Keratinocyte (primary cell): Measurements from ENCODE around the gene CTDSPL. TPM values are rescaled to one million over a fixed set of nuclear protein-coding genes. Genes with fewer than 3 reads are reported as not detected.

Experiments used
- DNase-seq: peaks from one replicate; pipeline ENCODE4 v3.0.0-alpha.2; 2011; ENCODE audit warnings: low read depth, missing footprints, low spot score
- FAIRE-seq: peaks from 2 replicates; lab custom pipeline; 2011; peaks lifted over from hg19 to GRCh38; lab: Jason Lieb, UNC
- H2AFZ ChIP-seq: 2 replicates; pipeline ENCODE4 v1.6.0; 2012; ENCODE audit warnings: low read length, control low read depth, inconsistent platforms; ENCODE audit not compliant: control insufficient read depth
- H3K27ac ChIP-seq: 2 replicates; pipeline ENCODE4 v1.5.1; 2011; ENCODE audit warnings: low read length; ENCODE audit not compliant: control insufficient read depth, insufficient read depth
- H3K27me3 ChIP-seq: 3 replicates; pipeline ENCODE4 v1.6.0; 2011; ENCODE audit warnings: low read length; ENCODE audit not compliant: control insufficient read depth, insufficient read depth; ENCODE audit errors: extremely low read depth
- H3K36me3 ChIP-seq, 2 experiments: 2 replicates in 1 of 2; 3 replicates in 1 of 2; pipeline ENCODE4 v1.5.1; 2011; ENCODE audit warnings: low read length in 2 of 2, mild to moderate bottlenecking in 1 of 2; ENCODE audit not compliant: control insufficient read depth in 2 of 2, insufficient read depth in 2 of 2; ENCODE audit errors: extremely low read depth in 1 of 2
- H3K4me1 ChIP-seq: 3 replicates; pipeline ENCODE4 v1.5.1; 2011; ENCODE audit warnings: low read length; ENCODE audit not compliant: control insufficient read depth, insufficient read depth; ENCODE audit errors: extremely low read depth
- H3K4me2 ChIP-seq: 3 replicates; pipeline ENCODE4 v1.6.0; 2011; ENCODE audit warnings: low read depth, low read length; ENCODE audit not compliant: control insufficient read depth, insufficient read depth; ENCODE audit errors: extremely low read depth
- H3K4me3 ChIP-seq, 3 experiments: fragments of 200-600 bp in 1 of 3; sonication (generic) in 1 of 3; 2 replicates in 2 of 3; 3 replicates in 1 of 3; pipeline ENCODE4 v1.5.1; 2011 to 2016; ENCODE audit warnings: low read length in 3 of 3, mild to moderate bottlenecking in 3 of 3, control low read depth in 2 of 3, inconsistent platforms in 1 of 3, low read depth in 1 of 3, mixed read lengths in 1 of 3, mixed run types in 1 of 3, moderate library complexity in 1 of 3; ENCODE audit not compliant: control insufficient read depth in 2 of 3, insufficient read depth in 2 of 3; ENCODE audit errors: extremely low read depth in 1 of 3
- H3K79me2 ChIP-seq: 2 replicates; pipeline ENCODE4 v1.6.0; 2012; ENCODE audit warnings: low read length; ENCODE audit not compliant: control insufficient read depth, insufficient read depth
- H3K9ac ChIP-seq: 3 replicates; pipeline ENCODE4 v1.6.0; 2011; ENCODE audit warnings: low read length; ENCODE audit not compliant: control insufficient read depth, insufficient read depth; ENCODE audit errors: extremely low read depth
- H3K9me1 ChIP-seq: 3 replicates; pipeline ENCODE4 v1.6.0; 2011; ENCODE audit warnings: low read length; ENCODE audit not compliant: control insufficient read depth, insufficient read depth; ENCODE audit errors: extremely low read depth
- H3K9me3 ChIP-seq: 2 replicates; pipeline ENCODE4 v1.5.1; 2012; ENCODE audit warnings: low read depth, low read length; ENCODE audit not compliant: control insufficient read depth
- H4K20me1 ChIP-seq: 3 replicates; pipeline ENCODE4 v1.6.0; 2011; ENCODE audit warnings: low read length; ENCODE audit not compliant: control insufficient read depth, insufficient read depth; ENCODE audit errors: extremely low read depth
- EZH2 ChIP-seq: IDR thresholded peaks from one replicate; pipeline ENCODE4 v1.6.1; 2012; ENCODE audit warnings: inconsistent platforms, mild to moderate bottlenecking, low read length, moderate library complexity
- dilution Hi-C: fragments of 300-500 bp; cut with MboI; formaldehyde crosslinking; loops from one replicate; pipeline ENCODE4 v1.7.0; 2020; ENCODE audit warnings: low sequenced_read_pairs; ENCODE audit not compliant: extremely low pct_ligation_motif_present
- polyA plus RNA-seq, 5 experiments: library from polyadenylated mRNA; depleted of rRNA in 3 of 5; stranded (reverse) in 3 of 5; stranded (forward) in 1 of 5; unstranded in 1 of 5; fragments of >200 nt; gene quantifications; 1 replicate in 1 of 5; 2 replicates in 3 of 5; 3 replicates in 1 of 5; pipeline versions ENCODE4 v1.2.1 to v1.2.3, GENCODE V29; 2011 to 2012; ENCODE audit warnings: missing spikeins in 2 of 5, low read depth in 1 of 5, low replicate concordance in 1 of 5
- TF ChIP-seq, protein P1 (sequence below), 3 experiments: IDR thresholded peaks in 1 of 3; conservative IDR thresholded peaks in 1 of 3; optimal IDR thresholded peaks in 1 of 3; 2 replicates in 2 of 3; 3 replicates in 1 of 3; pipeline versions ENCODE3 to v1.5.1; 2011; ENCODE audit warnings: low read length in 3 of 3, mild to moderate bottlenecking in 3 of 3, moderate library complexity in 2 of 3, control low read depth in 1 of 3, inconsistent platforms in 1 of 3; ENCODE audit not compliant: insufficient read depth in 2 of 3; ENCODE audit errors: extremely low read depth in 1 of 3

CTDSPL gene
- polyA plus RNA-seq, 1 donor (not counting 4 experiments of a cell fraction or from before 2014, with no cell fraction given), result 83.2 TPM

- H3K4me3 ChIP-seq, result no peak overlapping the region
- no peak overlapping the region for H3K27ac ChIP-seq
- FAIRE-seq, result no peak
- no peaks in the 10 kb centered on the region for H3K9me1 ChIP-seq
- H3K79me2 ChIP-seq, result peaks cover 70% of the 10 kb centered on the region
- TF ChIP-seq EZH2, result no peak
- TF ChIP-seq, protein P1, sequence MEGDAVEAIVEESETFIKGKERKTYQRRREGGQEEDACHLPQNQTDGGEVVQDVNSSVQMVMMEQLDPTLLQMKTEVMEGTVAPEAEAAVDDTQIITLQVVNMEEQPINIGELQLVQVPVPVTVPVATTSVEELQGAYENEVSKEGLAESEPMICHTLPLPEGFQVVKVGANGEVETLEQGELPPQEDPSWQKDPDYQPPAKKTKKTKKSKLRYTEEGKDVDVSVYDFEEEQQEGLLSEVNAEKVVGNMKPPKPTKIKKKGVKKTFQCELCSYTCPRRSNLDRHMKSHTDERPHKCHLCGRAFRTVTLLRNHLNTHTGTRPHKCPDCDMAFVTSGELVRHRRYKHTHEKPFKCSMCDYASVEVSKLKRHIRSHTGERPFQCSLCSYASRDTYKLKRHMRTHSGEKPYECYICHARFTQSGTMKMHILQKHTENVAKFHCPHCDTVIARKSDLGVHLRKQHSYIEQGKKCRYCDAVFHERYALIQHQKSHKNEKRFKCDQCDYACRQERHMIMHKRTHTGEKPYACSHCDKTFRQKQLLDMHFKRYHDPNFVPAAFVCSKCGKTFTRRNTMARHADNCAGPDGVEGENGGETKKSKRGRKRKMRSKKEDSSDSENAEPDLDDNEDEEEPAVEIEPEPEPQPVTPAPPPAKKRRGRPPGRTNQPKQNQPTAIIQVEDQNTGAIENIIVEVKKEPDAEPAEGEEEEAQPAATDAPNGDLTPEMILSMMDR (optimal IDR thresholded peaks at IDR 0.05 in 1 of 3, IDR thresholded peaks at IDR 0.05 in 1 of 3, conservative IDR thresholded peaks at IDR 0.05 in 1 of 3; ENCODE audit: extremely low read depth in 1 of 3, insufficient read depth in 2 of 3, low read length in 3 of 3), result no peak
- dilution Hi-C loops, result no loop called here
- H3K36me3 ChIP-seq, result peaks cover 3 to 16% of the 10 kb centered on the region in 2 experiments
- no peak overlapping the region for H3K4me2 ChIP-seq
- no peaks in the 10 kb centered on the region for H4K20me1 ChIP-seq
- H3K9ac ChIP-seq, result no peak overlapping the region
- peaks cover 28% of the 10 kb centered on the region for H3K4me1 ChIP-seq
- no peaks in the 10 kb centered on the region for H3K27me3 ChIP-seq
- H3K9me3 ChIP-seq, result no peaks in the 10 kb centered on the region
- H2AFZ ChIP-seq, result no peak overlapping the region
- no peak for DNase-seq
These were observed 45.1 kb downstream of the CTDSPL start for GRCh38 chr3:37906734-37907282.

DNA sequence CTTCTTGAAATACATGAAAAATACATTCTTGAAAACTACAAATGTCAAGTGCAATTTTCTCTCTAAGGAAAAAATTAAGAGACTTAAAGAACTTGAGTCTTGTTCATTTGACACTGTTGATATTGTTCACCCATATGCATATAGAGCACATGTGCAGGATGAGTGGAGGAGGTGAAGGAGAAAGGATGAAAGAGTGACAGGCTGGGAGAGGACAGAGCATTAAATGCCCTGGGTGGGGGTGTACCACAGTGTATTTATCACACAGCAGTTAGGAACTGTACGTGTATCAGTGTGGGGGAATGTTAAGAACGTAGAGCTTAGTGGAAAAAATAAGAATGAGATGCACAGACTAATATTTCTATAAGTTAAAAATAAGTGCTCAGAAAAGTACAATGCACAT lies 45.7 kb downstream of the CTDSPL start:
- no peak overlapping the region for H3K4me3 ChIP-seq
- H3K36me3 ChIP-seq, result peaks cover 3 to 14% of the 10 kb centered on the region in 2 experiments
- H3K9me3 ChIP-seq, result no peaks in the 10 kb centered on the region
- peaks cover 66% of the 10 kb centered on the region for H3K79me2 ChIP-seq
- no peaks in the 10 kb centered on the region for H3K27me3 ChIP-seq
- no peaks in the 10 kb centered on the region for H3K9me1 ChIP-seq
- no peak overlapping the region for H3K9ac ChIP-seq
- dilution Hi-C loops, result no loop called here
- H3K4me1 ChIP-seq, result peaks cover 34% of the 10 kb centered on the region
- no peak overlapping the region for H3K4me2 ChIP-seq
- H3K27ac ChIP-seq, result no peak overlapping the region
- TF ChIP-seq, protein P1 (optimal IDR thresholded peaks at IDR 0.05 in 1 of 3, IDR thresholded peaks at IDR 0.05 in 1 of 3, conservative IDR thresholded peaks at IDR 0.05 in 1 of 3; ENCODE audit: extremely low read depth in 1 of 3, insufficient read depth in 2 of 3, low read length in 3 of 3), result no peak
- TF ChIP-seq EZH2, result no peak
- no peak for DNase-seq
- no peak for FAIRE-seq
- H2AFZ ChIP-seq, result no peak overlapping the region
- H4K20me1 ChIP-seq, result no peaks in the 10 kb centered on the region
